Endothelial cell of umbilical vein (primary cell): ENCODE results near the gene GSC2. TPM values are rescaled to one million over a fixed set of nuclear protein-coding genes. Genes with fewer than 3 reads are reported as not detected.

Experiments used
- BruUV-seq: library from RNA; stranded (reverse); fragments of 400-500 nt; replicated peaks from 2 replicates; lab custom pipeline; 2021; lab: Mats Ljungman, UMichigan
- CTCF ChIA-PET: fragments of 300-600, 350-600 bp; sonication (Branson Sonifier 250); formaldehyde crosslinking; loops from one replicate; lab custom pipeline; 2021; ENCODE audit warnings: antibody characterized with exemption, inconsistent platforms; lab: Charles Lee
- POLR2A ChIA-PET: fragments of 300-600, 350-600 bp; sonication (Branson Sonifier 250); formaldehyde crosslinking; loops from one replicate; lab custom pipeline; 2021; ENCODE audit warnings: antibody characterized with exemption, inconsistent platforms; lab: Charles Lee
- DNase-seq: peaks from one replicate; pipeline ENCODE4 v3.0.0-alpha.2; 2011; ENCODE audit warnings: low read depth, low spot score
- FAIRE-seq: peaks from 2 replicates; lab custom pipeline; 2011; peaks lifted over from hg19 to GRCh38; lab: Jason Lieb, UNC
- H2AFZ ChIP-seq: 2 replicates; pipeline ENCODE4 v1.6.0; 2012; ENCODE audit warnings: low read depth, low read length, control low read depth, inconsistent platforms
- H3K27ac ChIP-seq: 2 replicates; pipeline ENCODE4 v1.5.1; 2011; ENCODE audit warnings: low read depth, mild to moderate bottlenecking, control low read depth, low read length, moderate library complexity; ENCODE audit not compliant: insufficient read depth
- H3K27me3 ChIP-seq, 2 experiments: 2 replicates each; pipeline versions ENCODE4 v1.6.0 to v1.6.1; 2011; ENCODE audit warnings: low read length in 2 of 2, mixed read lengths in 1 of 2; ENCODE audit not compliant: control insufficient read depth in 2 of 2, insufficient read depth in 2 of 2
- H3K36me3 ChIP-seq, 2 experiments: 2 replicates in 1 of 2; 3 replicates in 1 of 2; pipeline ENCODE4 v1.5.1; 2011; ENCODE audit warnings: low read length in 2 of 2, mild to moderate bottlenecking in 1 of 2, moderate library complexity in 1 of 2; ENCODE audit not compliant: control insufficient read depth in 2 of 2, insufficient read depth in 2 of 2; ENCODE audit errors: extremely low read depth in 1 of 2
- H3K4me1 ChIP-seq: 3 replicates; pipeline ENCODE4 v1.5.1; 2011; ENCODE audit warnings: mild to moderate bottlenecking, low read length; ENCODE audit not compliant: control insufficient read depth, insufficient read depth; ENCODE audit errors: extremely low read depth
- H3K4me2 ChIP-seq: 2 replicates; pipeline ENCODE4 v1.6.1; 2011; ENCODE audit warnings: low read length, control low read depth, mixed read lengths; ENCODE audit not compliant: insufficient read depth
- H3K4me3 ChIP-seq, 3 experiments: fragments of 200-600 bp in 1 of 3; sonication (generic), shearing (Covaris generic) in 1 of 3; replicated peaks in 1 of 3; 2 replicates each; pipeline ENCODE4 v1.5.1; 2011 to 2016; ENCODE audit warnings: control low read depth in 3 of 3, low read length in 3 of 3, mild to moderate bottlenecking in 2 of 3, inconsistent platforms in 1 of 3, low read depth in 1 of 3, moderate library complexity in 1 of 3; ENCODE audit not compliant: insufficient read depth in 1 of 3
- H3K79me2 ChIP-seq: 2 replicates; pipeline ENCODE4 v1.6.0; 2012; ENCODE audit warnings: low read length, inconsistent platforms; ENCODE audit not compliant: control insufficient read depth, insufficient read depth
- H3K9ac ChIP-seq: replicated peaks from 2 replicates; pipeline ENCODE3; 2011; ENCODE audit warnings: low read length, control low read depth; ENCODE audit not compliant: insufficient read depth; ENCODE audit errors: extremely low read depth
- H3K9me1 ChIP-seq: replicated peaks from 3 replicates; pipeline ENCODE4 v1.6.0; 2011; ENCODE audit warnings: mild to moderate bottlenecking, low read length; ENCODE audit not compliant: control insufficient read depth, insufficient read depth; ENCODE audit errors: extremely low read depth
- H3K9me3 ChIP-seq: replicated peaks from 2 replicates; pipeline ENCODE4 v1.5.1; 2012; ENCODE audit warnings: low read length, inconsistent platforms; ENCODE audit not compliant: control insufficient read depth, insufficient read depth
- H4K20me1 ChIP-seq: replicated peaks from 2 replicates; pipeline ENCODE3; 2011; ENCODE audit warnings: mild to moderate bottlenecking, low read length; ENCODE audit not compliant: control insufficient read depth, insufficient read depth; ENCODE audit errors: extremely low read depth
- EZH2 ChIP-seq: IDR thresholded peaks from 2 replicates; pipeline ENCODE4 v1.6.1; 2012; ENCODE audit warnings: borderline replicate concordance, low read depth, mild to moderate bottlenecking, moderate library complexity, low read length, inconsistent platforms; ENCODE audit not compliant: severe bottlenecking
- FOS ChIP-seq: IDR thresholded peaks from 2 replicates; pipeline ENCODE4 v1.6.1; 2011; ENCODE audit warnings: mild to moderate bottlenecking, low read length, moderate library complexity, borderline replicate concordance; ENCODE audit not compliant: insufficient read depth
- GATA2 ChIP-seq: IDR thresholded peaks from 2 replicates; pipeline ENCODE4 v1.7.0; 2011; ENCODE audit warnings: low read depth, mild to moderate bottlenecking, moderate library complexity, mixed read lengths, low read length; ENCODE audit not compliant: insufficient read length, insufficient read depth
- JUN ChIP-seq: IDR thresholded peaks from 2 replicates; pipeline ENCODE4 v1.6.1; 2011; ENCODE audit warnings: borderline replicate concordance, low read depth; ENCODE audit not compliant: insufficient read length, insufficient read depth
- MYC ChIP-seq: IDR thresholded peaks from one replicate; pipeline ENCODE4 v1.6.1; 2011; ENCODE audit warnings: mild to moderate bottlenecking, low read depth, low read length
- POLR2A ChIP-seq: IDR thresholded peaks from 2 replicates; pipeline ENCODE4 v1.6.1; 2012; ENCODE audit warnings: low read depth, mild to moderate bottlenecking, control low read depth, low read length
- POLR2AphosphoS5 ChIP-seq: IDR thresholded peaks from 2 replicates; pipeline ENCODE4 v1.6.1; 2012; ENCODE audit warnings: low read depth, mild to moderate bottlenecking, control low read depth, low read length, moderate library complexity; ENCODE audit not compliant: insufficient read depth
- dilution Hi-C: fragments of 300-500 bp; cut with MboI; formaldehyde crosslinking; loops from one replicate; pipeline ENCODE4 v1.15.0; 2019; ENCODE audit warnings: low sequenced_read_pairs; ENCODE audit not compliant: extremely low pct_ligation_motif_present
- intact Hi-C: fragments of 100-400 bp; cut with micrococcal nuclease; formaldehyde crosslinking; loops from one replicate; pipeline ENCODE4 v1.10.0; 2022
- polyA plus RNA-seq, 4 experiments: library from polyadenylated mRNA; depleted of rRNA in 3 of 4; stranded (reverse) in 3 of 4; unstranded in 1 of 4; fragments of >200 nt; gene quantifications; 2 replicates each; pipeline versions ENCODE4 v1.2.1 to v1.2.3, GENCODE V29; 2011 to 2012; ENCODE audit warnings: missing spikeins in 1 of 4
- total RNA-seq: library from RNA; stranded (reverse); gene quantifications from 2 replicates; pipeline ENCODE4 v1.2.3, GENCODE V29; 2021
- TF ChIP-seq, protein P1 (sequence below), 2 donors: IDR thresholded peaks; 1 replicate in 1 of 2; 2 replicates in 1 of 2; pipeline ENCODE4 v1.5.1; 2011; ENCODE audit warnings: low read length in 2 of 2, mild to moderate bottlenecking in 2 of 2, moderate library complexity in 2 of 2, control low read depth in 1 of 2, inconsistent platforms in 1 of 2, low read depth in 1 of 2; ENCODE audit not compliant: insufficient read depth in 1 of 2; ENCODE audit errors: extremely low read depth in 1 of 2
- TF ChIP-seq, protein P2 (sequence below): IDR thresholded peaks from 2 replicates; pipeline ENCODE4 v1.6.1; 2011; ENCODE audit not compliant: insufficient read depth, insufficient read length

The GSC2 gene
- total and polyA plus RNA-seq, 2 donors (not counting 3 experiments of a cell fraction or from before 2014, with no cell fraction given): not detected

DNA sequence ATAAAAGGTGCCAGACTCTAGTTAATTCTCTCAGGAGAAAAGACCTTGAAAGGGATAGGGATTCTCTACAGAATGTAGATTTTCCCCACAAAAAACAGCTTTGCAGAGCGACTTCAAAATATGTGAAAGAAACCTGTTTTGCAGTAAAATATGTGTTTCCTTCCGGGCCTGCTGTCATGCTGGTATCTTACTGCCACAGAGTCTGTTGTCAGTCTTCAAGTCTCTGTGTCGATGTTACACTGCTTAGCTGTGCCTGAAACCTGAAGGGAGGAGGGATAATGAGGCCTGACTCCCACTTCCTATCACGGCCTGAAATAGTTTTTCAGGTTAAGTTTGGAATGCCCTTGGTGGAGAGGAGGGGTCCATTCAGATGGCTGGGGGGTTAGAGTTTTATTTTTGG, 26.2 kb downstream of the GSC2 start:
- Histone ChIP-seq H3K9ac (no peak overlapping the region), H3K36me3 (no peaks in the 10 kb centered on the region), H3K4me2 (no peak overlapping the region), H3K27ac (no peak overlapping the region), H3K9me3 (no peaks in the 10 kb centered on the region), H3K27me3 (no peaks in the 10 kb centered on the region), H2AFZ (no peak overlapping the region), H3K4me3 (no peak overlapping the region), H3K4me1 (peaks cover 9% of the 10 kb centered on the region), H3K9me1 (no peaks in the 10 kb centered on the region), H4K20me1 (peaks cover 7% of the 10 kb centered on the region), H3K79me2 (peaks cover 28% of the 10 kb centered on the region)
- ChIA-PET CTCF (interaction anchor here (2.0 kb wide), 1 partner anchor 21 kb away, joined by 8 read pairs; the partner anchor contains the start of gene ESS2), POLR2A (interaction anchor here (0.7 kb wide), 1 partner anchor 32 kb away, joined by 3 read pairs; no protein-coding TSS in a partner anchor)
- dilution Hi-C loops (no loop called here), intact Hi-C loops (loop anchor here (2.0 kb wide), 1 partner anchor 39 kb away; no protein-coding TSS in a partner anchor)
- no peak for DNase-seq
- TF ChIP-seq EZH2 (no peak), POLR2A (no peak), GATA2 (no peak), POLR2AphosphoS5 (no peak)
- no TSS peak for BruUV-seq
- no peak for FAIRE-seq

DNA sequence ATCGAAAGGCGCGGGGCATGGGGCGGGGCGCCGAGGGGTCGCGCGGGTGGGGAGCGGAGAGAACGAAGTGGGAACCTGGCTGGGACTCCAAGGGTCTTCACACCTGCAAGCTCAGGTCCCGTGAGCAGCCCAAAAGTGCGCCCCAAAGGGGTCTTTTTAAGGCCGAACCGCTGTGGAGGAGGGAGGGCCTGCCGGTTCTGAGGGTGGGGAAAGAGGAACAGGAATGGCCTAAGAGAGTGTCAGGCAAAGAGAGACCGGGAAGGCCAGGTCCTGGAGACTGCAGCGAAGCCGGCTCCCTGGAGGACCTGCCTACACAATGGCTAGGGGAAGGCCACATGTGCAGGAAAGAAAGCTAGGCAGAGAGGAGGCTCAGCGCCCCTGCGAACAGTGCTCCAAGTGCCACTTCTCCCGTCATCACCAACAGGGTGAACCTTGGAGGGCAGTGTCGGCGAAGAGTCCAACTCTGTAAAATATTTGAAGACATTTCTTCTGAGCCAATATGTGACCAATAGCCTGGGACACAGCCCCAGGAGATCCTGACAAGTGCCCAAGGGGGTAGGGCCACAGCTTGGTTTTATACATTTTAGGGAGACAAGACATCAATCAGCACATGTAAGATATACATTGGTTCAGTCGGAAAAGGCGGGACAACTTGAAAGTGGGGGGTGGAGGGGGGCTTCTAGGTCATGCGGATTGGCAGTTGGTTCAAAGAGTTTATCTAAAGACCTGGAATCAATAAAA, 27.2 kb downstream of the GSC2 start:
- no peaks in the 10 kb centered on the region for H3K27me3 ChIP-seq
- H4K20me1 ChIP-seq: peaks cover 7% of the 10 kb centered on the region
- H3K9me3 ChIP-seq: no peaks in the 10 kb centered on the region
- H3K4me2 ChIP-seq: peak overlapping the region; percentile 79
- dilution Hi-C loops (no loop called here), intact Hi-C loops (loop anchor here (1.0 to 2.0 kb wide), 2 partner anchors 21 to 38 kb away; partner anchors contain the start of gene ESS2)
- BruUV-seq: no TSS peak
- DNase-seq (no peak), FAIRE-seq (no peak)
- peaks cover 9% of the 10 kb centered on the region for H3K4me1 ChIP-seq
- ChIA-PET CTCF (interaction anchor here (0.6 to 2.0 kb wide), 3 partner anchors 22 to 507 kb away, joined by 3 to 8 read pairs (median 4); partner anchors contain the start of gene ESS2), POLR2A (no interaction called here)
- H3K79me2 ChIP-seq: peaks cover 36% of the 10 kb centered on the region
- H3K36me3 ChIP-seq: peaks cover 0 to 2% of the 10 kb centered on the region in 2 experiments
- peak overlapping the region; percentile 98 for H2AFZ ChIP-seq
- H3K9ac ChIP-seq: peak overlapping the region; percentile 29
- H3K4me3 ChIP-seq: peak overlapping the region; percentile 49 to 53 (median 51)
- TF ChIP-seq FOS (no peak), GATA2 (no peak), MYC (no peak), POLR2AphosphoS5 (no peak), POLR2A (no peak), EZH2 (no peak), JUN (no peak)
- TF ChIP-seq, protein P1, sequence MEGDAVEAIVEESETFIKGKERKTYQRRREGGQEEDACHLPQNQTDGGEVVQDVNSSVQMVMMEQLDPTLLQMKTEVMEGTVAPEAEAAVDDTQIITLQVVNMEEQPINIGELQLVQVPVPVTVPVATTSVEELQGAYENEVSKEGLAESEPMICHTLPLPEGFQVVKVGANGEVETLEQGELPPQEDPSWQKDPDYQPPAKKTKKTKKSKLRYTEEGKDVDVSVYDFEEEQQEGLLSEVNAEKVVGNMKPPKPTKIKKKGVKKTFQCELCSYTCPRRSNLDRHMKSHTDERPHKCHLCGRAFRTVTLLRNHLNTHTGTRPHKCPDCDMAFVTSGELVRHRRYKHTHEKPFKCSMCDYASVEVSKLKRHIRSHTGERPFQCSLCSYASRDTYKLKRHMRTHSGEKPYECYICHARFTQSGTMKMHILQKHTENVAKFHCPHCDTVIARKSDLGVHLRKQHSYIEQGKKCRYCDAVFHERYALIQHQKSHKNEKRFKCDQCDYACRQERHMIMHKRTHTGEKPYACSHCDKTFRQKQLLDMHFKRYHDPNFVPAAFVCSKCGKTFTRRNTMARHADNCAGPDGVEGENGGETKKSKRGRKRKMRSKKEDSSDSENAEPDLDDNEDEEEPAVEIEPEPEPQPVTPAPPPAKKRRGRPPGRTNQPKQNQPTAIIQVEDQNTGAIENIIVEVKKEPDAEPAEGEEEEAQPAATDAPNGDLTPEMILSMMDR (IDR thresholded peaks at IDR 0.05; ENCODE audit: extremely low read depth in 1 of 2, insufficient read depth in 1 of 2, low read depth in 1 of 2, low read length in 2 of 2): no peak
- TF ChIP-seq, protein P2, sequence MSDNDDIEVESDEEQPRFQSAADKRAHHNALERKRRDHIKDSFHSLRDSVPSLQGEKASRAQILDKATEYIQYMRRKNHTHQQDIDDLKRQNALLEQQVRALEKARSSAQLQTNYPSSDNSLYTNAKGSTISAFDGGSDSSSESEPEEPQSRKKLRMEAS: no peak
- H3K9me1 ChIP-seq: no peaks in the 10 kb centered on the region
- no peak overlapping the region for H3K27ac ChIP-seq
